Pons (tissue), 1 donor: Measurements from ENCODE around the gene ZNF649.

ENCODE experiments used
- DNase-seq: peaks from one replicate; pipeline ENCODE4 v3.0.0-alpha.2; 2016; ENCODE audit warnings: low spot score

The ZNF649 gene

GRCh38 chr19:51887522-51888498 lies 17.0 kb downstream of the ZNF649 start, which contains the start of gene ZNF577:
ZNF577 (minus strand) TSS chr19:51887951; CDS start chr19:51880382, 7,569 bp downstream.
- DNase-seq = peak; percentile 70

- DNase-seq = no peak
Measured at GRCh38 chr19:51884713-51885112, 20.1 kb downstream of the ZNF649 start.

GRCh38 chr19:51882518-51882917 lies 22.3 kb downstream of the ZNF649 start:
- DNase-seq = no peak

- no peak for DNase-seq
Measured at GRCh38 chr19:51873097-51873496, 31.7 kb downstream of the ZNF649 start.

- no peak for DNase-seq
Measured at GRCh38 chr19:51861870-51862622, 42.8 kb downstream of the ZNF649 start.
